Activated naive CD8-positive, alpha-beta T cell treated with anti-CD3 and anti-CD28 coated beads, Interleukin-2, amount 10 ng/mL, durations not matched to agents 7 days and 5 days (primary cell): ENCODE measurements around the gene NEUROD2. TPM values are rescaled to one million over a fixed set of nuclear protein-coding genes. Genes with fewer than 3 reads are reported as not detected.

Source experiments
- ATAC-seq: fragments of 150-1000 bp; cut with Tn5 transposase; one replicate; pipeline ENCODE4 v1.10.0; 2021; ENCODE audit warnings: low read depth, moderate library complexity
- POLR2A ChIA-PET: fragments of 350-600 bp; sonication (Branson Sonifier 250); formaldehyde crosslinking; loops from one replicate; lab custom pipeline; 2021; ENCODE audit warnings: antibody characterized with exemption; lab: Charles Lee
- DNase-seq: peaks from one replicate; pipeline ENCODE4 v3.0.0; 2021
- H3K27ac Mint-ChIP-seq: one replicate; pipeline ENCODE4 v1.8.0; 2022; ENCODE audit warnings: mild to moderate bottlenecking, mixed read lengths
- H3K27me3 Mint-ChIP-seq: one replicate; pipeline ENCODE4 v1.8.0; 2022; ENCODE audit warnings: mild to moderate bottlenecking, moderate library complexity, mixed read lengths
- H3K36me3 Mint-ChIP-seq: one replicate; pipeline ENCODE4 v1.8.0; 2021; ENCODE audit warnings: mild to moderate bottlenecking, mixed read lengths
- H3K4me1 Mint-ChIP-seq: one replicate; pipeline ENCODE4 v1.8.0; 2021; ENCODE audit warnings: mixed read lengths
- H3K4me3 Mint-ChIP-seq: one replicate; pipeline ENCODE4 v1.8.0; 2022; ENCODE audit warnings: mild to moderate bottlenecking, moderate library complexity, mixed read lengths
- H3K9me3 Mint-ChIP-seq: one replicate; pipeline ENCODE4 v1.8.0; 2021; ENCODE audit warnings: mixed read lengths
- total RNA-seq, 2 experiments: library from RNA; stranded (reverse); gene quantifications; one replicate each; pipeline ENCODE4 v1.2.3, GENCODE V29; 2021

NEUROD2 gene
- total RNA-seq, 2 experiments from 2014 or later: not detected

DNA sequence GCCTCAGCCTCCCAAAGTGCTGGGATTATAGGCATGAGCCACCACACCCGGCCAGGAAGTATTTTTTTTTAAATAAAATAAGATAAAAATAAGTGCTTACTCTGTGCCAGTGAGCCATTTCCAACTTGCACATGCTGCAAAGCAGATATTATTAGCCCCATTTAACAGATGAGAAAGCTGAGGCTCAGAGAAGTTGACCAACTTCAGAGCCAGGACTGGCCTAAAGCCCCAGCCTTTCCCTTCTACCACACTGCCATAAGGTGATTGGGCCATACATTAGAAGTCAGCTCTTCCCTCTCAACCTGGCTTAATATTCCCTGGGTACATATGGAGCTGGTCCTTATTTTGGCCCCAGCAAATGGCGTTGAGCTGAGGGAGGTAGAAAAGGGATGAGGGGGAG lies 25.1 kb downstream of the NEUROD2 start:
- no peak for DNase-seq
- Mint-ChIP-seq H3K4me3 (no peak overlapping the region), H3K4me1 (no peaks in the 10 kb centered on the region), H3K27ac (no peak overlapping the region), H3K36me3 (no peaks in the 10 kb centered on the region), H3K9me3 (no peaks in the 10 kb centered on the region), H3K27me3 (peaks cover 5% of the 10 kb centered on the region)
- ATAC-seq: no peak
- POLR2A ChIA-PET: no interaction called here

- Mint-ChIP-seq H3K27ac (no peak overlapping the region), H3K4me1 (no peaks in the 10 kb centered on the region), H3K4me3 (no peak overlapping the region), H3K27me3 (peaks cover 5% of the 10 kb centered on the region), H3K36me3 (no peaks in the 10 kb centered on the region), H3K9me3 (no peaks in the 10 kb centered on the region)
- POLR2A ChIA-PET: no interaction called here
- ATAC-seq (no peak), DNase-seq (no peak)
Measured at GRCh38 chr17:39581759-39582085, 26.0 kb downstream of the NEUROD2 start.

GRCh38 chr17:39581071-39581758 lies 26.5 kb downstream of the NEUROD2 start:
- POLR2A ChIA-PET: no interaction called here
- Mint-ChIP-seq H3K27ac (no peak overlapping the region), H3K27me3 (peaks cover 5% of the 10 kb centered on the region), H3K9me3 (no peaks in the 10 kb centered on the region), H3K36me3 (no peaks in the 10 kb centered on the region), H3K4me1 (no peaks in the 10 kb centered on the region), H3K4me3 (no peak overlapping the region)
- ATAC-seq: no peak
- no peak for DNase-seq

DNA sequence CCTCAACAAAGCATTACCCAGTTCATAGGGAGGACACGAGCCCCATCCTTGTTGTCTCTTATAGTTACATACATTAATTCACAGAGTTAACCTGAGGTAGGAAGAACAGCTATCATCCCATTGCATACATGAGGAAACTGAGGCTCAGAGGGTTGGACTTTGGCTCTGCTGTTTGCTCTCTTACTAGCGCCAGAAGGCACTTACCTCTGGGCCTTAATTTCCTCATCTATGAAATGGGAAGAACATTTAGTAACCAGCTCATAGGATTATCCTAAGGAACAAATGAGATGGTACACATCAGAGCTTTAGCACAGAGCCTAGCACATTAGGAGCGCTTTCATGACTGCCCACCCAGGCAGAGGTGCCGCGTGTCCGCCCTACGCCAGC lies 27.6 kb downstream of the NEUROD2 start:
- Mint-ChIP-seq H3K27me3 (peaks cover 10% of the 10 kb centered on the region), H3K36me3 (peaks cover under 1% of the 10 kb centered on the region), H3K9me3 (no peaks in the 10 kb centered on the region), H3K4me1 (no peaks in the 10 kb centered on the region), H3K27ac (no peak overlapping the region), H3K4me3 (no peak overlapping the region)
- no peak for ATAC-seq
- POLR2A ChIA-PET: no interaction called here
- no peak for DNase-seq

GRCh38 chr17:39579318-39580081 lies 28.2 kb downstream of the NEUROD2 start:
- no peak for DNase-seq
- no peak overlapping the region for H3K4me3 Mint-ChIP-seq
- no peaks in the 10 kb centered on the region for H3K9me3 Mint-ChIP-seq
- peaks cover 1% of the 10 kb centered on the region for H3K36me3 Mint-ChIP-seq
- no peak overlapping the region for H3K27ac Mint-ChIP-seq
- peaks cover 14% of the 10 kb centered on the region for H3K27me3 Mint-ChIP-seq
- ATAC-seq: no peak
- POLR2A ChIA-PET: no interaction called here
- H3K4me1 Mint-ChIP-seq: no peaks in the 10 kb centered on the region

GRCh38 chr17:39578272-39578671 lies 29.4 kb downstream of the NEUROD2 start:
- Mint-ChIP-seq H3K27ac (no peak overlapping the region), H3K4me1 (peaks cover 3% of the 10 kb centered on the region), H3K4me3 (no peak overlapping the region), H3K9me3 (no peaks in the 10 kb centered on the region), H3K27me3 (peaks cover 14% of the 10 kb centered on the region), H3K36me3 (peaks cover 1% of the 10 kb centered on the region)
- POLR2A ChIA-PET: no interaction called here
- ATAC-seq: no peak
- no peak for DNase-seq

DNA sequence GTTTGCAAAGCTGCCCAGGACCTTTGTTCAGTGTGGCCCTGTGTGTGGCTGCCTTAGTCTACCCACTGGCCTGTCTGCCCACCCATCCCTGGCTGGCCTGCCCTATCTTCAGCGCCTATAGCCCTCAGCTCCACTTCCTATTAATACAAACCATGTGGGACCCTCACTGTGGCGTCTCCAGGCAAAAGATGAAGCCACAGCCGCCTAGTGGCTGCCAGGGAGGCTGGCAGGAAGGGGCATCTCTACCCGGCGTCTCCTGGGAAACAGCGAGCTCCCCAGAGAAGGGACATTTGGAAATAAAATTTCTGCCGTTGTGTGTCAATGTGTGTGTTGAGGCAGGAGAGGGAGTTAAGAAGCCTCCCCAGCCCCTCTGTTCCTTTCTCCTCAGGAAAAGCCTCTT lies 31.5 kb downstream of the NEUROD2 start:
- H3K27ac Mint-ChIP-seq: no peak overlapping the region
- peaks cover 14% of the 10 kb centered on the region for H3K27me3 Mint-ChIP-seq
- H3K36me3 Mint-ChIP-seq: peaks cover 10% of the 10 kb centered on the region
- H3K4me1 Mint-ChIP-seq: peaks cover 3% of the 10 kb centered on the region
- POLR2A ChIA-PET: no interaction called here
- peaks cover 2% of the 10 kb centered on the region for H3K9me3 Mint-ChIP-seq
- no peak for ATAC-seq
- no peak overlapping the region for H3K4me3 Mint-ChIP-seq
- DNase-seq: no peak

DNA sequence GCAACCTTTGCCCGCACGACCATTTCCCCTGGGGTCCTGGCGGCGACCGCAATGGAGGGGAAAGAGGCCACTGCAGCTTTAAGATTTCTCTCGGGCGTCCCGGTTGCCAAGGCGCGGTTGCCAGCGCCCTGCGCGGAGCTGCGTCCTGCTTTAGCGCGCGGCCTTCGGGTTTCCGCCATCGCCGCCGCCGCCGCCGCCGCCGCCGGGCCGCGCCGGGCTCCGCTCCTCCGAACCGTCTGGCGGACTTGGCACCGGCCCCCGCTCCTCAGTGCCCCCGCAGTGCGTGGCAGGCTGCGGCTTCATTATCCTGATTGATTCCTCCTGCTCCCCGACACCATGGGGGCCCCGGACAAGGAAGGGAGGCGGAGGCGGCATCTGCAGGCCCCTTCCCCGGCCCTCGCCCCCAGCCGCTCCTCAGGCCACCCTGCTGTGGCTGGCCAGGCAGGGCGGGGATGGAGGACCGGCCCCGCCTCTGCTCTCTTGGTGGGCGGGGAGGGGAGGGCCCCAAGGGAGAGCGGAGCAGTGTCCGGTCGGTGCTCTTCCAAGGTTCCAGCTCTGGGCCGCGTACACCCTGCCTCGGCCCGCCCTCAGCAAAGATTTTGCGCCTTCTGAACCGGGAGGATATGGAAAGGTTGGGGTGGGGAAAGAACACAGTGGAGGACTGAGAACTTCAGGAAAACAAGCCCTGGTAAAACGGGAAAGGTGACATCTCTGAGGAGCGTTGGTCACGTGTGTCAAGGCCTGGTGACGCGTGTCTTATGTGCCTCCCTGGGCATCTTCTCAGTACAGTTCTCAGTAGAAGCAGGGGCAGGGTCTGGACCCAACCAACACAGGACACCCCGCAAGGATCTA lies 34.0 kb downstream of the NEUROD2 start:
- peak; percentile 68 for DNase-seq
- POLR2A ChIA-PET: no interaction called here
- Mint-ChIP-seq H3K4me3 (peak overlapping the region; percentile 84), H3K27me3 (peaks cover 11% of the 10 kb centered on the region), H3K36me3 (peaks cover 20% of the 10 kb centered on the region), H3K27ac (no peak overlapping the region), H3K9me3 (peaks cover 3% of the 10 kb centered on the region), H3K4me1 (peaks cover 3% of the 10 kb centered on the region)
- peak; percentile 87 for ATAC-seq

GRCh38 chr17:39572121-39572520 lies 35.6 kb downstream of the NEUROD2 start:
- Mint-ChIP-seq H3K9me3 (peaks cover 3% of the 10 kb centered on the region), H3K27ac (no peak overlapping the region), H3K36me3 (peaks cover 25% of the 10 kb centered on the region), H3K4me1 (peaks cover 3% of the 10 kb centered on the region), H3K4me3 (no peak overlapping the region), H3K27me3 (peaks cover 8% of the 10 kb centered on the region)
- POLR2A ChIA-PET: no interaction called here
- ATAC-seq (no peak), DNase-seq (no peak)

GRCh38 chr17:39569126-39569525 lies 38.6 kb downstream of the NEUROD2 start:
- H3K27me3 Mint-ChIP-seq: no peaks in the 10 kb centered on the region
- ATAC-seq (no peak), DNase-seq (no peak)
- no peak overlapping the region for H3K4me3 Mint-ChIP-seq
- POLR2A ChIA-PET: no interaction called here
- no peak overlapping the region for H3K27ac Mint-ChIP-seq
- H3K9me3 Mint-ChIP-seq: peaks cover 3% of the 10 kb centered on the region
- peaks cover 34% of the 10 kb centered on the region for H3K36me3 Mint-ChIP-seq
- peaks cover 3% of the 10 kb centered on the region for H3K4me1 Mint-ChIP-seq

GRCh38 chr17:39568702-39569101 lies 39.0 kb downstream of the NEUROD2 start:
- DNase-seq: no peak
- Mint-ChIP-seq H3K27ac (no peak overlapping the region), H3K9me3 (peaks cover 3% of the 10 kb centered on the region), H3K27me3 (no peaks in the 10 kb centered on the region), H3K4me1 (no peaks in the 10 kb centered on the region), H3K4me3 (no peak overlapping the region), H3K36me3 (peaks cover 34% of the 10 kb centered on the region)
- no peak for ATAC-seq
- POLR2A ChIA-PET: no interaction called here

DNA sequence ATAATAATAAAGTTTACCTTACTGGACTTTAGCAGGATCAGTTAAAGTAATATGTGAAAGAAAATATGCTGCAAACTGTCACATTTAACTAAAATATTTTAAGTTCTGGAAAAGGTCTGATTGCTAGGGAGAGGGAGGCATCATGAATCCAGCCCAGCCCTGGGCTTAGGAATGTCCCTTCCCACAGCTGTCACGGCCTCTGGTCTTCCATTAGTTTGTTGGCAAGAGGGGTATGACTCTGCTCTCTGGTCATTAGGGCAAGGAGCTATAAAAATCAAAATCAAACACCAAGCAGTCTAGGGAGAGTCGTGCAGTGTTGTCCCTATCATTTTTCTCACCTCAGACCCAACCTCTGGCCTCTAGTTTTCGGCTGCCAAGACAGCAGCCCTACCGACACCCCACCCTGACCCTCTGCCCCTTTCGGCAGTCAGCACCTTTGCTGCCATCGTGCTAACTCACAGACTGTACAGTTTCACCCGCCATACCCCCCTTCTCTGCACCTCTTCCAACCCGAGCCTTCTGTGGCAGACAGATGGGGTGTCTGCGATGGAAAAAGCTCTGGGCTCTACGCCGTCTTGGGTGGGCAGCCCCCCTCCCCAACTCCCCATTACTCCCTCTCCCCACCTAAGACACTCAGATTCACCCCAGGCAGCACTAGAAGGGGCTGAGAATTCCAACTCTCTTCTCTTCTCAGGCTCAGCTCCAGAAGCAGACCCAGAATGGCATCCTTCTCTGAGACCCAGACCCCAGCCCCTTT lies 41.4 kb downstream of the NEUROD2 start:
- H3K36me3 Mint-ChIP-seq: peaks cover 29% of the 10 kb centered on the region
- POLR2A ChIA-PET: no interaction called here
- peaks cover 1% of the 10 kb centered on the region for H3K9me3 Mint-ChIP-seq
- no peaks in the 10 kb centered on the region for H3K27me3 Mint-ChIP-seq
- no peak for ATAC-seq
- no peaks in the 10 kb centered on the region for H3K4me1 Mint-ChIP-seq
- DNase-seq: no peak
- H3K4me3 Mint-ChIP-seq: no peak overlapping the region
- H3K27ac Mint-ChIP-seq: no peak overlapping the region

DNA sequence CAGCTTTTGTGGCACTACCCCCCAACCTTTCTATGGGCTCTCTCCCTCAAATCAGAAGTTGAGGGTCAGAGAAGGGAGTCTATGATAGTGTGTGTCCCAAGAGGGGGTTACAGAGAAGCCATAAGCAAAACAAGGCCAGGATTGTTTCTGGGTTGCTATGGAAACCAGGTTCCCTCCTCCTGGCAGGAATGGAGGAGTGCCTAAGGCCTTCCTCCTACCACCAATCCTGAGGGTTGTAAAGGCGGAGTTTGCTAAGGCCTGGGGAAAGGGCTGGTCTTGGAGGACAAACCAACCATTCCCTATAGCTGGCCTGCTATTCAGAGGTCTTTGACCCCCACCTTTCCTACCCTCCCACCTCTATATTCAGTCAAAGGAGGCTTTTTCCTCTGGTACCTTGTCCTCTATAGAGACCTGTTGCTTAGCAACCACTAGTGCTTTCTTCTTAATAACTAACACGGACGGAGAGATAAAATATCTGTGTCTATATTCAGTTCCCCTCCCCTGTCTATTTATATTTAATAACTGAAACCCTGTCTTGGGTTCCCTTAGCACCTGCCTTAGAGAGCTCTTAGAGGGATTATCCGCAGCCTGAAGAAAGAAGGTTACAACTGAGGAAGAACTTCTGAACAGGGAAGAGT lies 43.4 kb downstream of the NEUROD2 start:
- no peak overlapping the region for H3K27ac Mint-ChIP-seq
- H3K4me3 Mint-ChIP-seq: no peak overlapping the region
- H3K4me1 Mint-ChIP-seq: no peaks in the 10 kb centered on the region
- POLR2A ChIA-PET: no interaction called here
- no peak for ATAC-seq
- DNase-seq: no peak
- H3K27me3 Mint-ChIP-seq: no peaks in the 10 kb centered on the region
- H3K9me3 Mint-ChIP-seq: no peaks in the 10 kb centered on the region
- H3K36me3 Mint-ChIP-seq: peaks cover 21% of the 10 kb centered on the region
